HG03342 (cell line): ENCODE data around the gene PPP2R2C.

ENCODE experiments used
- ATAC-seq: cut with Tn5 transposase; IDR thresholded peaks from one replicate; pipeline ENCODE4 v1.9.1; 2021; ENCODE audit warnings: mild to moderate bottlenecking, moderate library complexity; ENCODE audit not compliant: unreplicated experiment

The PPP2R2C gene

DNA sequence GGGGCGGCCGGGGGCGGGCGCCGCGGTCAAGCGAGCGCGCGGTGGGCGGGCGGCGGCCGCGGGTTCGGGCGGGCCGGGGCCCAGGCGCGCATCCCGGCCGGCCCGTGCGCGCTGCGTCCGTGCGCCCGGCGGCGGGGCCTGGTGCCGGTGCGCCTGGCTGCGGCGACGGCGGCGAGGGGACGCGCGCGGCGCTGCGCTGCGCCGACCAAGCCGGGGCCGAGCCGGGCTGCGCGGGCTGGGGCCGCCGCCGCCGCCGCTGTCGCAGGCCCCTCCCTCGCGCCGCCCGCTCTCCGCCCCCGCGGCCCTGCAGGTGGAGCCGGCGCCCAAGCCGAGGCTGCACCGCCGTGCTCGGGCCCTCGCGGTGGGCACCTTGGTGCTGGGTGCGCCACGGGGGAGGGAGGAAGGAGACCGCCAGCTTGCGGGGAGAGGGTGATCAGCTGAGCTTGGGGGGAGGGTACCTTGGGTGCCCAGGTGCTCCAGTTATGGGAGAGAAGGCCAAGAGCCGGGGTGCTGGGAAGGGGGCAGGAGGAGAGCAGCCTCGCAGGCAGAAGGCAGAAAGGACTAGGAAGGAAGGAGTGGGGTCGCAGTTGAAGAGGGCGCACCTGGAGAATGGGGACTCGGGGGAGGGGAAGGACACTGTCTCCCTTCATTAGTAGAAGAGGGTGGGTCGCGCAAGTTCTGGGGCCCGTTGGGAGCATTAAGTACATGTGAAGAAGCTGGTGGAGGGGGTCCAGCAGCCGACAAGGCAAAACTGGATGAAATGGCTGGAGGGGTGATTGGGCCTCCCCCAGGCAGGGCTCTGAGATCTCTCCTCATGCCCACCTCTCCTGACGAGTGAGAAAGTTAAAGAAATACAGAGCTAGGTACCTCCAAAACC, at the start of gene PPP2R2C:
PPP2R2C (minus strand) TSS at position 228 of the 877 bp plus-strand sequence. CDS start 385 bp downstream, outside the sequence.
- ATAC-seq, result no peak

DNA sequence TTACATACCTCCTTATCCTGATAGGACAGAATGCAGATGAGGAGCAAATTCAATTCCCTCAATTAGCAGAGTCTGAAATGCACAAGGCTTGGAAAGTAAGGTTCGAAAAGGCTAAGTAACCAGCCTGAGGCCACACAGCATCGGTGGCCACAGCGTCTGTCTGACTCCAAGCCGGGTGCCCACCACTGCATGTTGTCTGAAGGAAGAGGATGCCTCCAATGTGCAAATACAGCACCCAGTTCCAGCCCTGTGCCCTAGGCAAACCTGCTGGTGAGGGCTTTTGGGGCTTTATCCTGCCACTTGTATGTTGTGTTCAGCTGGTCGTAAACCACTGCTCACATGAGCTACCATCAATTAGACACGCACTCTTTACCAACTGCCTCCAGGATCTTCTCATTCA, 48.6 kb upstream of the PPP2R2C start:
- ATAC-seq, result no peak

DNA sequence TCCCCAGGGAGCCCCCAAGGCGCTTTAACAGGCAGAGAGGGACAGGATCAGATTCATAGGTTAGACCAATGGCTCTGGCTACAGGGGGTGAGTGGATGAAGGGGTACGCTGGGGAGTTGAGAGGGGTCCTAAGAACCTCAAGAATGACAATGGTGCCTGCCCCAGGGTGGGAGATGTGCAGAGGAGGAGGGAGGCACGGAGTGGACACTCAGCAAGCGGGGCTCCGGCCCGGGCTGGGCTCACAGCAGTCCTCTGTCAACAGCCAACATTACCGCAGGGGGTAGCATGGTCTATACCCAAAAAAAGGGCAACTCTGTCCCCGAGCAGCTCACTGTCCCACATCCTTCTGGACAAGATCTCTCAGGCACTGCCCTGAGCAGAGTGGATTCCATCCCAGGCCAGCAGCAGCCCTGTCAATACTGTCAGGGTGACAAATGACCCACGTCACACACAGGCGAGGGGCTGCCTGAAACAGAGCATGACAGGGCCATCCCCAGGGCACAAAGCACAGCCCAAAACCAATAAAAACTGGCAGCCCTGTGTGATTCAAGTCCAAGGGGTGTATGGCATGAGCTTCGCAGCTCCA, 47.7 kb upstream of the PPP2R2C start:
- no peak for ATAC-seq

DNA sequence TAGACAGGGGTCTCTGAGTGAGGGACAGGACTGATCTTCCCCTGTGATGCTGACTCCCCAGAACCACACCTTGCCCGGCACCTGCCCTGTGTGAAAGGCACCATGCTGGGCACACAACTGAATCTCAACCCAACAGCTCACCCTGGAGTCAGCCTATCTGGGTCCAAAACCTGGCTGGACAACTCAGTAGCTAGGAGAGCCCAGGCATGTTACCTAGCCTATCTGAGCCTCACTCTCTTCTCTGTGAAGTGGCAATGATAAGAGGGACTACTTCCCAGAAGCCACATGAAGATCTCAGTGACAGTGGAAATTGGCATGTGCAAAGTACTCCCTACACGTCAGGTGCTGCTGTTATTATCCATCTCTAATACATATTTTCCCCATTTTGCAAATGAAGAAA, 44.8 kb upstream of the PPP2R2C start:
- no peak for ATAC-seq

DNA sequence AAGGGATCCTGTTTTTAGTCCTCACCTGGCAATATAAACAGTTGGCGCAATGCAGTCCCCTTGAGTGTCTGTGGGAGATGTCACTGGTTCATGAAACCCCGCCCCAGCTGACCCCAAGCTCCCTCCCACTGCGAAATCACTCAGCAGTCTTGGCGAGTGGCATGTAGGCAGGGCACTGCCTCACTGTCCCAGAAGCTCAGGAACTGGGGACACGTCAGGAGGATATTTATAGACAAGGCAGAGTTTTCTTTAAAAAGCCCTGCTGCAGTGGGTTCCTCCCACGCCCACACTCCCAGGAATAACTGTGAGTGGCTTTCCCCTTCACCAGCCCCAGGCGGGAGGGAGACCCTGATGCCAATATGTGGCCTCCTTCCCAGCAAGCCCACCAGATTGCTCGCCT, 44.3 kb upstream of the PPP2R2C start:
- no peak for ATAC-seq

DNA sequence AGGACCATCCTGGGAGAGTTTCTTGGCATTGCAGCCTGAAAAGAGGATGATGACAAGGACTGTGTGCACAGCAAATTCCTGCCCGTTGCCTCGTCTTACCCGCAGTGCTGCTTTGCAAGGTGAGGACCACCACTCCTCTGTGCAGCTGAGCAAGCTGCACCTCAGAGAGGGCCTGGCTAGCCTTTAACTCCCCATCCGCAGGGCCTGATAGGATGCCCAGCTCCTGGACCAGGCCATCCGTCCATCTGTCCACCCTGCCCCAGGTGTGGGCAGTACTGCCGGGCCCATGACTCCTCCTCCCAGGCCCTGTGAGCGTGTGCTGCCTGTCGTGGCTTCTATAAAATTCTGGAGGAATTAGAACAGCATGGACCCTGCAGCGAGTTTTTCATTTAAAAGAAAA, 43.9 kb upstream of the PPP2R2C start:
- no peak for ATAC-seq

DNA sequence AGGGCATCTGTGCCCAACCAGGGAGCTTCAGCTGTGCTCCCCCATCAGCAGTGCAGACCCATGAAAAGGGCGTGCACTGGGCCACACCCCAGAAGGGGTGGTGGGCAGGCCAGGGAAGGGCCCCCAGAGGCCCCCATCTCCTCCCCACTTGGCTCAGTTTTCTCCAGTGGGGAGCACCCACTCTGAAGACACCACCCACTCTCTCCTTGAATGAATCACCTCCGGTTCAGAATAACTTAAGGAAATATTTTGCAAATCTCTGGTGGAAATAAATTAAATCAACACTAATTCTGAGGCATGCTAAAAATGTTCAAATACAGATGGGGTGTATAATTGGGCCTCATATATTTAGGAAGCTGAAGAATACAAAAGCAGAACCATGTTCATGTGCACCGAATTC, 41.3 kb upstream of the PPP2R2C start:
- ATAC-seq, result no peak

DNA sequence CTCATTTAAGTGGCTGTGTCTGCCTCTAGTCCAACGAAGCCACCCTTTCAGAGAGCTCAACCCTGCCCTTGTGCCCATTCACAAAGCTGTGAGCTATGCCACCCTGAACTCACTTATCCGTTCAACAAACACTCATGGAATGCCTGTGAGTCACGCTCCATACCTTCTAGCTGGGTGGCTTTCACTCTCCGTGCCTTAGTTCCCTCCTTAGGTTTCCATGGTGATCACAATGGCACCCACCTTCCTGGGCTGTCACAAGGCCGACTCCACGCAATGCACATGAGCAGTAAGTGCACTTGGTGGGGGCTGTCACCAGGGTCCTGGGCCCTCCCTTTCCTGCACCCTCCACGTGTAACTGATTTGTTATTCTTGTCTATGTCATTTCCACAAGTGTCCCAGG, 37.2 kb upstream of the PPP2R2C start:
- no peak for ATAC-seq

DNA sequence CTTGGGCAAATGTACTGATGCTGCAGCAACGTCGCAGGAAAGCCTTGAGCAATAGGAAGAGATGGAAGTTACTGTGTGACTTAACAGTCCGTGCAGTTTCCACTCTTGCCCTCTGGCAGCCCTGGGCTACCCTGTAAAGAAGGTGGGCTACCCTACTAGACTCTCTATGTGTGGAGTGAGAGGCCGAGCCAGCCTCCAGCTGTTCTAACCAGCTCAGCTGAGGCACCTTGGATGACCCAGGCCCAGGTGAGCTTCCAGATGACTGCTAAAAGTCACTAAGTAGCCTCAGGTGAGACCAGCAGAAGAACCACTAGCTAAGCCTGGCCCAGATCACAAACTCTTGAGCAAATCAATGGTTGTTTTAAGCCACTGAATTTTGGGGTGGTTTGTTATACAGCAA, 34.9 kb upstream of the PPP2R2C start:
- no peak for ATAC-seq

DNA sequence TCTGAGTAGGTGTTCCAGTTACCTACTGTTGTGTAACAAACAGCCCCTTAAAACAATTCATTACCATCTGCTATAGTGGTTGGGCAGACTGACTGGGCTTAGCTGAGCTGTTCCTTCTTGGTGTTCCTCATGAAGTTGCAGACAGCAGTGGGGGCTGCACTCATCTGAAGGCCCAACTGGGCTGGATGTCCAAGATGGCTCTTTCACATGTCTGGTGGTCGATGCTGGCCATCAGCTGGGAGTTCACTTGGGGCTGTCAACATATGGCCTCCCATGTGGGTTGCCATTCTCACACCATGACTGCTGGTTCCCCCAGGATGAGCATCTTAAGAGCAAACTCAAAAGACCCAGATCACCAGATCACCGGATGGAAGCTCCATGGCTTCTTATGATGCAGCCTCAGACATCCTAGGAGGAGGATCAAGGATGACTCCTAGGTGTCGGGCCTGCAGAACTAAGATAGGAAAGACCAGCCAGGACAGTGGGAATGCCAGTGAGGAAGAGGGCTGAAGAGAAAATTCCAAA, 34.3 kb upstream of the PPP2R2C start:
- no peak for ATAC-seq

DNA sequence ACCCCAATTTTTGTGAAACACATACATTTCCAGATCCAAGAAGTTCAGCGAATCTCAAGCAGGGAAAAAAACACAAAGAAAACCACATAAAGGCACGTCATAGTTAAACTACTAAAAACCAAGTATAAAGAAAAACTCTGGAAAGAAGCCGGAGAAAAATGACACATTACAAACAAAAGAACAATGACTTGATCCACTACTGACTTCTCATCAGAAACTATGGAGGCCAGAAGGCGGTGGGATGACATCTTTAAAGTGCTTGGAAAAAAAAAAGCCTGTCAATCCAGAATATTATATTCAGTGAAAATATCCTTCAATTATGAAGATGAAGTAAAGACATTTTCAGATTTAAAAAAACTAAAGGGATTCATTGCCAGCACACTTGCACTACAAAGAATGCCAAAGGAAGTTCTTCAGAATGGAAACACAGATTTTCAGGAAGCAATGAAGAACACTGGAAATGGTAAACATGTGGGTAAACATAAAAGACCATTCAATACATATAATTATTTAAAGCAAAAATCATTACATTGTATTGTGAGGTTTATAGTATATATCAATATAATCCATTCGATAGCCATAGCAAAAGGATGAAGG, 32.6 kb upstream of the PPP2R2C start:
- ATAC-seq, result no peak

DNA sequence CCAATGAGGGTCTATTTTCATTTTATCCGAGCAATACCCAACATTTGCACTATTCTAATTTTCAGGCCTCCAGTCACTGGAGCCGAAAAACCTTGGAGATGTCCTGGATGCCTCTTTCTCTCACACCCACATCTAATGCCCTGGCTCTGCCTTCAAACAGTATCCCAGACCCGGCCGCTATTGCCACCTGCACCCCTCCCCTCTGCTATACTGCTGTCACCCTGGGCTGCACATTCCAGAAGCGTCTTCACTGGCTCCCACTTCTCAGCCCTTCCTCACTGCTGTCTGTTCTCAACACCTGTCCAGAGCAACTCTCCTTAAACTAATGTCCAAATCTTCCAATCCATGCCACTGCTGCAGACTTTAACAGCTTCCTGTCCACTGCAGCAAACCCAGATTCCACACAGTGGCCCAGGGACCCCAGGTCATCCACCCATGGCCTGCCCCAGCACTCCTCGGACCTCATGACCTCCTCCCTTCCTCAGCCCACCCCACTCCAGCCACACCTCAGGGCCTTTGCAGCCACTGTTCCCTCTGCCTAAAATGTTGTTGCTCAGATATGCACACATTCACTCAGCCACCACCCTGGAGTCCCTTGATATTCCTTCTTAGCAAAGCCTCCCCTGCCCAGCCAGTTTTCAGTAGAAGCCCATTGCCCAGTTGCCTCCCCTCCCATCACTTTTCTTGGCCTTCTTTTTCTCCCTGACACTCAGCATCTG, 30.5 kb upstream of the PPP2R2C start:
- no peak for ATAC-seq

DNA sequence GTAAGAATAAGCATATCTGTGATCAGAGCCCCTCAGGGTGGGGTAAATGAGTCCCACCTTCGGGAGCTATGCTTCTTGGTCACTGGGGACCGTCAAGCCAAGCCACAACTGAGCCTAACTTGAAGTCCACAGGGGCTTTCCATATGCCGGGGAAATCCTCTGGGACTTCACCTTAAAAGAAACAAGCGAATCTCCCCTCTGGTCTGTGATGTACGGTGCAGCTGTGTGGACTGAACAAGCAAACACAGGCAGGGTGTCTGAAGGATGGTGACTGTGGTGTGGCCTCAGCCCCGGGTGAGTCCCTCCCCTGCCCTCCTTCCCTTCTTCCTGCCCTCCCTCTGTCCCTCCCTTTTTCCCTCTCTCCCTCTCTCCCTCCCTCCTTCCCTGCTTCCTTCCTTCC, 29.7 kb upstream of the PPP2R2C start:
- no peak for ATAC-seq

DNA sequence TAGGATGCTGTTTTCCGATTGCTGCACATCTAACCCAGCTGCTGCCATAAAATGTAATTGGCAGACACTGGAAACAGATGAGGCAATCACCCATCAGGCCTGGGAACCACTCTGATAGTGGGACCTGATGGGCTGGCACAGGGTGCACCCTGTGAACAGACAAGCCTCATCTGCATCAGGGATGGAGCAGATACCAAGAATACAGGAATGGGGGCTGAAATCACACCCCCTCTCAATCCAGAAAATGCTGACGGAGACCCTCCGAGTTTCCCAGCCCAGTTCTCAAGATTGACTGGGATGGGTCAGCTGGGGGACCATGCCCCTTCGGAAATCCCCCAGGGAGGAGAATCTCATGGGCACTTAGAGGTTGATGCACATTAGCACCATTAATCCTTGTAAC, 28.8 kb upstream of the PPP2R2C start:
- no peak for ATAC-seq

DNA sequence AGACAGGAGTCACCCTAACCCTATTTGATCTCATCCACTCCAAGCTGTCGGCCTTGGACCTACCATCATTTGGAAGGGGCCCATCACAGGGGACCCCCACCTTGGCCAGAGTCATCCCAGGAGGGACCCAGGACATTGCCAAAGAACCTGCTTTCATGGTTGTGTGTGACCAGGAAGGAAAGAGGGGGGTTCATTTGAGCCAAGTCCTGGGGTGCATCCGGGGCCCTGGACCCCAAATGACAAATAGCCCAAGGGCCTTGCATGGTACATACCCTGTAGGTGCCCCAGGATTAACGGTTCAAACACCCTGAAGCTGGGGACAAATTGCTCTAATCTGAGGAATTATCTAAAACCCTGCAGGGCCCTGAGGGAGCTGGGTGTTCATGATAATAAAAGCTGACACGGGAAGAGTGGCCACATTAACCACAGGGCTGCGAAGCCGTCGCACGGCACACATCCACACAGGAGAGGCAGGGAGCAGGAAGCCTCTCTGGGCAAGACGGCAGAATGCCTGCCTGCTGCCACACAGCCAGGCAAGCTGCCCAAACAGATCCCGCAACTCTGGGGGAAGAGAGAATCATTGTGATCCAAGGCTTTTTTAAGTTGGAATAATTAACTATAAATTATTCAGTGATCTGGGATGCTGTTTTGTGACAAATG, 28.2 kb upstream of the PPP2R2C start:
- ATAC-seq, result no peak

DNA sequence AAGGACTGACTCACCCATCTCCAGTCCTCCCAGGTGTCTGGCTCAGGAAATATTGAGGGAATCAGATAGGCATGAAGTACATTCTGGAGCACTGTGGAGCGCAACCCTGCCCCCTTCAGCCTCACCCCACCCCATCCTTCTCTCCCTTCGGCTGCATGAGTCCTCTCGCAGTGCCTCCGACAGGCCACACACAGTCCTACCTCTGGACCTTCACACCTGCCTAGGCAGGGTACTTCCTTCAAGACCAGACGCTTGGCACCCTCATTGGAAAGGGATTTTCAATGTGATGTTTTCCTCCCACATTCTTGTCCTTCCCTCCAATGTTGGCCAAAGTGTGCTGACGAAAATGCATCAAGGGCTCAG, 26.8 kb upstream of the PPP2R2C start:
- no peak for ATAC-seq

DNA sequence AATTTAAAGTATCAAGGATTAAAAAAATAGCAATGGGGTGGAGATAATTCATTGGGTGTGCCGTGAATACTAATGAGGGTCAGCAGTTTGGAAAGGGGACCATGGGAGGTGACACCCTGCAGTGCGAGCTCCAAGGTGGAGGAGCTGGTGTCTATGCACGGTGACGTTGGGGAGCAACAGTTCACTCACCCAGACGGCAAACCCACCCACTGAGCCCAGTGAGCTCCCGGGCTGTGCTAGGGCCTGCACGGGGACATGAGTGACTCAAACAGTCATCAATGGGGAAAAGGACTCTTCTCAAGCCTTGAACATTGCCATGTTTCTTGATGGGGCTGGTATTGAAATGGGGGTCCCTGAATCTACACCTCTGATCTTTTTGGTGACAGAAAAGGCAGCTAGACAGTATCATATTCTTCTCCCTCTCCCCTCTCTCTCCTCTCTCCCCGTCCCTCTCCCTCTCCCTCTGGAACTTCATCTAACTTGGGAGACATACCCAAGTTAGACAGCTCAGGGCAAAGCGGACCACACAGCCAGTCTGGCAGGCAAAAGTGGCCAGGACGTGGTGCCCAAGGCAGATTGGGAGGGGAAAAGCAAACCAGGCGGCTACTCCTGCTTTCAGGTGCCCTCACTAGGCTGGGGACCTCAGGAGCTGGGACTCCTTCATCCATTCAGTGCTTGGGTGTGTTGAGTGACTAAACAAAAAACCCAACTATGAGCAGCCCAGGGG, 26.3 kb upstream of the PPP2R2C start:
- no peak for ATAC-seq

DNA sequence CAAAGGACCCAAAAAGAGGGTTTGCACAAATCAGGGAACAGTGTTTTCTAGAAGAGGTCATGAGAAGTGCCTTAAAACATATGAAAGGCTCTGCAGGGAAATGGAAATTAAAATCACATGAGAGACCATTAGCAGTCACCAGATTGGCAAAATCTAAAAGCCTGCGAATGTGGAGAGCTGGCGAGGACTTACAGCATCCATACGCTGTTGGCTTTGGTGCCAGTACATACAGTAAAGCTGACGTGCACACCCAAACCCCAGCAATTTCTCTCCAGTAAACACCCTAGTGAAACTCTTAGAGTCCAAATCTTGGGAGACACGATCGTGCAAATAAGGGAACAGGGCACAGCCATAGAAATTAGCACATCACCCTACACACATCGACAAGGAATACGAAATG, 25.4 kb upstream of the PPP2R2C start:
- no peak for ATAC-seq

DNA sequence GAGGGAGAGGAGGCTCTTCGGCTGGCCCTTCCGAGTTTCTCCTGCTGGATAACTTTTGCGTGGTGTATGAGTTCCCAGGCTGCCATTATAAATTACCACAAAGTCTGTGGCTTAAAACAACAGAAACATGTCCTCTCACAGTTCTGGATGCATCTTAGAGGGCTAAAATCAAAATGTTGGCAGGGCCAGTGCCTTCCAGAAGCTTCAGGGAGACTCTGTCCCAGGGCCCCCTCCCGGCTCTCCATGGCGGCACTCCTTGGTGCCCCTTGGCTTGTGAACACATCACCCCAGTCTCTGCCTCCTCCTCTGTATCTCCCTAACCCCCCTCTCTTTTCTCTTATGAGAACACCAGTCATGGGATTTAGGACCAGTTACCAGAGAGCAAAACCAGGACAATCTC, 23.3 kb upstream of the PPP2R2C start:
- ATAC-seq, result no peak

DNA sequence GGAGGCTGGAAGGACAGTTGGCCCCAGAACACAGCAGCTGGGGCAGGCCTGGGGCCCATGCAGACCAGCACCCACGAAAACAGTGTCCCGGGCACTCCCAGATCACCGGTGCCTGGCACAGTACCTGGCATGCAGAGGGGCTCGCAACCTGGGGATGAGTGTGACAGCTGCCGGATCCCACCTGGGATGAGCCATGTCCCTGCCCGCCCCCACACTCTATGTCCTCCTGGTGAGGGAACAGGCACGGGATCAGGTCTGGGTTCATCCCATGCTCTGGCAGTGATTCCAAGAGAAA, 22.8 kb upstream of the PPP2R2C start:
- ATAC-seq, result no peak
